ENCODE results near the gene PGBD1. TPM values are rescaled to one million over a fixed set of nuclear protein-coding genes. Genes with fewer than 3 reads are reported as not detected.
A peak's percentile ranks its signal among the peaks of the same experiment; 100 is the strongest.

PGBD1 gene
- total RNA-seq, 4 donors from 2014 or later, result 0.75 to 3.2 (median 2.3) TPM

DNA sequence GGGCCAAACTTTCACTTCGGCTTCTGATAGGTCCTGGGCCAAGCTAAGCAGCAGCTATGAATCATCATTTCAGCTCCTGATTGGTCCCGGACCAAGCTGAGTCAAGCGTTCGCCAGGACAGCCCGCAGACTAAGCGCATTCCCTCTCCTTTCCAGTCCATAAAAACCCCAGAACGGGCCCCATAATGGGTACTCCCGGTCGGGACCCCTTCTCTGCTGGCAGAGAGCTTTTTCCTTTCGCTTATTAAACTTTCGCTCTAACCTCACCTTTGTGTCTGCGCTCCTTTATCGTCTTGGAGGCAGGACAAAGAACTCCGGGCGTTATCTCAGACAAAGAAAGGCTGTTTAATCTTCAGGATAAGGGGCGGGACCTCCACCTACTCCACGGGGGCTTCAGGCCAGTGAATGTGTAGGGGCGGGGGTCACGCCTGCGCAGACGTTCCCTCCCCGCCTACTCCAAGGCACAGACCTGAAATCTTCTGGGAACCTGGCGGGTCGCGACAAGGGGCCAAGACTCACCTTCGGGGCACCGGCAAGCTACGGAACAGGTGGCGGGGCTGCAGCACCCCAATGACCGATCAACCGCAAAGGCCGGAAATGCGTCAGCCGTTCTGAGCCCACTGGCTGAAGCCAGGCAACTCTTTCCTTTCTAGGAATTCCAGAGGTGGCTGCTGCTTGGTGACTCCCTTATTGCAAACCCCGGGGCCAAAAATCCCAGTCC lies 54.4 kb downstream of the PGBD1 start, which contains the start of gene ZSCAN31:
TSS of gene ZSCAN31 (minus strand) at position 585 of the 720 bp plus-strand sequence. CDS start 6,465 bp downstream, outside the sequence.
- in situ Hi-C loops (cut with MboI; ENCODE audit: low pct_ligation_motif_present in 1 of 4, low pct_unique_long_range_greater_than_20kb in 1 of 4, low sequenced_read_pairs in 3 of 4), result loop anchor here in 1 of 4 donors (25.0 kb wide), 1 partner anchor 1173 kb away; no protein-coding TSS in a partner anchor
- H3K27ac ChIP-seq, result peak within 1 kb of the TSS; percentile 96 to 98 (median 96)
- H3K27me3 ChIP-seq, result no peaks in the 10 kb centered on the region
- H3K4me3 ChIP-seq, result peak within 1 kb of the TSS; percentile 52 to 76 (median 63)
- H3K4me1 ChIP-seq, result peaks cover 6 to 24% (median 15%) of the 10 kb centered on the region in 4 donors
- intact Hi-C loops (cut with DNase I; ENCODE audit: low total_unique reads), result loop anchor here (10.0 kb wide), 1 partner anchor 51 kb away; the partner anchor contains the start of gene PGBD1
- no peaks in the 10 kb centered on the region for H3K36me3 ChIP-seq
- 1% methylated on average over 30 of the region's 35 CpGs; no CpG with 5 or more reads in 1 of the 2 donors for WGBS, 2 donors (ENCODE audit: low coverage in 1 of 2)
- TF ChIP-seq POLR2AphosphoS5 (IDR thresholded peaks at IDR 0.05) (peak; percentile 73 to 96 (median 94)), EP300 (IDR thresholded peaks at IDR 0.05; ENCODE audit: low read depth) (no peak), POLR2A (IDR thresholded peaks at IDR 0.05) (peak; percentile 98)
- TF ChIP-seq, protein P1, sequence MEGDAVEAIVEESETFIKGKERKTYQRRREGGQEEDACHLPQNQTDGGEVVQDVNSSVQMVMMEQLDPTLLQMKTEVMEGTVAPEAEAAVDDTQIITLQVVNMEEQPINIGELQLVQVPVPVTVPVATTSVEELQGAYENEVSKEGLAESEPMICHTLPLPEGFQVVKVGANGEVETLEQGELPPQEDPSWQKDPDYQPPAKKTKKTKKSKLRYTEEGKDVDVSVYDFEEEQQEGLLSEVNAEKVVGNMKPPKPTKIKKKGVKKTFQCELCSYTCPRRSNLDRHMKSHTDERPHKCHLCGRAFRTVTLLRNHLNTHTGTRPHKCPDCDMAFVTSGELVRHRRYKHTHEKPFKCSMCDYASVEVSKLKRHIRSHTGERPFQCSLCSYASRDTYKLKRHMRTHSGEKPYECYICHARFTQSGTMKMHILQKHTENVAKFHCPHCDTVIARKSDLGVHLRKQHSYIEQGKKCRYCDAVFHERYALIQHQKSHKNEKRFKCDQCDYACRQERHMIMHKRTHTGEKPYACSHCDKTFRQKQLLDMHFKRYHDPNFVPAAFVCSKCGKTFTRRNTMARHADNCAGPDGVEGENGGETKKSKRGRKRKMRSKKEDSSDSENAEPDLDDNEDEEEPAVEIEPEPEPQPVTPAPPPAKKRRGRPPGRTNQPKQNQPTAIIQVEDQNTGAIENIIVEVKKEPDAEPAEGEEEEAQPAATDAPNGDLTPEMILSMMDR (IDR thresholded peaks at IDR 0.05), result peak in 1 of 5 experiments; percentile 5
- peak; percentile 96 for DNase-seq
- H3K9me3 ChIP-seq, result peaks cover 0 to 3% of the 10 kb centered on the region in 2 donors

GRCh38 chr6:28336284-28337120 lies 55.1 kb downstream of the PGBD1 start:
- intact Hi-C loops (cut with DNase I; ENCODE audit: low total_unique reads), result loop anchor here (10.0 kb wide), 1 partner anchor 52 kb away; the partner anchor contains the start of gene PGBD1
- in situ Hi-C loops (cut with MboI; ENCODE audit: low pct_ligation_motif_present in 1 of 4, low pct_unique_long_range_greater_than_20kb in 1 of 4, low sequenced_read_pairs in 3 of 4), result loop anchor here in 1 of 4 donors (25.0 kb wide), 1 partner anchor 1174 kb away; no protein-coding TSS in a partner anchor
- Histone ChIP-seq H3K27me3 (no peaks in the 10 kb centered on the region), H3K36me3 (no peaks in the 10 kb centered on the region), H3K27ac (peak overlapping the region; percentile 96 to 98 (median 96)), H3K9me3 (peaks cover 0 to 3% of the 10 kb centered on the region in 2 donors), H3K4me1 (peaks cover 6 to 24% (median 15%) of the 10 kb centered on the region in 4 donors), H3K4me3 (peak overlapping the region; percentile 52 to 76 (median 63))
- DNase-seq, result peak; percentile 43
- WGBS, 2 donors (ENCODE audit: low coverage in 1 of 2), result 2 to 7% methylated on average over 12 to 24 of the region's 24 CpGs
- TF ChIP-seq EP300 (IDR thresholded peaks at IDR 0.05; ENCODE audit: low read depth) (no peak), POLR2AphosphoS5 (IDR thresholded peaks at IDR 0.05) (no peak), POLR2A (IDR thresholded peaks at IDR 0.05) (no peak)
- TF ChIP-seq, protein P1 (IDR thresholded peaks at IDR 0.05), result no peak

- TF ChIP-seq, protein P1 (IDR thresholded peaks at IDR 0.05), result no peak
- TF ChIP-seq POLR2A (IDR thresholded peaks at IDR 0.05) (no peak), POLR2AphosphoS5 (IDR thresholded peaks at IDR 0.05) (no peak), EP300 (IDR thresholded peaks at IDR 0.05; ENCODE audit: low read depth) (no peak)
- H3K36me3 ChIP-seq, result no peaks in the 10 kb centered on the region
- H3K9me3 ChIP-seq, result no peaks in the 10 kb centered on the region
- intact Hi-C loops (cut with DNase I; ENCODE audit: low total_unique reads), result loop anchor here (10.0 kb wide), 1 partner anchor 52 kb away; the partner anchor contains the start of gene PGBD1
- peak overlapping the region; percentile 96 to 98 (median 96) for H3K27ac ChIP-seq
- DNase-seq, result no peak
- in situ Hi-C loops (cut with MboI; ENCODE audit: low pct_ligation_motif_present in 1 of 4, low pct_unique_long_range_greater_than_20kb in 1 of 4, low sequenced_read_pairs in 3 of 4), result loop anchor here in 1 of 4 donors (25.0 kb wide), 1 partner anchor 1175 kb away; no protein-coding TSS in a partner anchor
- H3K4me1 ChIP-seq, result peaks cover 6 to 24% (median 15%) of the 10 kb centered on the region in 4 donors
- H3K27me3 ChIP-seq, result no peaks in the 10 kb centered on the region
- H3K4me3 ChIP-seq, result peak overlapping the region in 2 of 4 donors; percentile 59 to 67
These were observed 55.7 kb downstream of the PGBD1 start for GRCh38 chr6:28337121-28337520.

All from transverse colon (tissue), 4 donors.